Body of pancreas (tissue), 4 donors: Measurements from ENCODE around the gene PRRT3.
A peak's percentile ranks its signal among the peaks of the same experiment; 100 is the strongest.

Experiments
- POLR2A ChIP-seq, 3 donors: fragments of 450-650 bp; IDR thresholded peaks; one replicate each; pipeline ENCODE4 v1.6.1; 2016; ENCODE audit warnings: antibody characterized with exemption in 3 of 3, mild to moderate bottlenecking in 2 of 3
- TF ChIP-seq, protein P1 (sequence below), 7 experiments: fragments of 450-650 bp in 4 of 7; fragments of 200-600 bp in 3 of 7; sonication (generic) in 3 of 7; IDR thresholded peaks; one replicate each; pipeline ENCODE4 v1.5.1; 2016 to 2019; ENCODE audit warnings: antibody characterized with exemption in 7 of 7

- peak; percentile 28 to 72 (median 72) for TF ChIP-seq POLR2A (IDR thresholded peaks at IDR 0.05)
- TF ChIP-seq, protein P1, sequence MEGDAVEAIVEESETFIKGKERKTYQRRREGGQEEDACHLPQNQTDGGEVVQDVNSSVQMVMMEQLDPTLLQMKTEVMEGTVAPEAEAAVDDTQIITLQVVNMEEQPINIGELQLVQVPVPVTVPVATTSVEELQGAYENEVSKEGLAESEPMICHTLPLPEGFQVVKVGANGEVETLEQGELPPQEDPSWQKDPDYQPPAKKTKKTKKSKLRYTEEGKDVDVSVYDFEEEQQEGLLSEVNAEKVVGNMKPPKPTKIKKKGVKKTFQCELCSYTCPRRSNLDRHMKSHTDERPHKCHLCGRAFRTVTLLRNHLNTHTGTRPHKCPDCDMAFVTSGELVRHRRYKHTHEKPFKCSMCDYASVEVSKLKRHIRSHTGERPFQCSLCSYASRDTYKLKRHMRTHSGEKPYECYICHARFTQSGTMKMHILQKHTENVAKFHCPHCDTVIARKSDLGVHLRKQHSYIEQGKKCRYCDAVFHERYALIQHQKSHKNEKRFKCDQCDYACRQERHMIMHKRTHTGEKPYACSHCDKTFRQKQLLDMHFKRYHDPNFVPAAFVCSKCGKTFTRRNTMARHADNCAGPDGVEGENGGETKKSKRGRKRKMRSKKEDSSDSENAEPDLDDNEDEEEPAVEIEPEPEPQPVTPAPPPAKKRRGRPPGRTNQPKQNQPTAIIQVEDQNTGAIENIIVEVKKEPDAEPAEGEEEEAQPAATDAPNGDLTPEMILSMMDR (IDR thresholded peaks at IDR 0.05), result no peak
Observed at GRCh38 chr3:9902372-9903237, 49.6 kb downstream of the PRRT3 start, which contains the start of gene IL17RE.
